Measurements from ENCODE around the gene CAV1. TPM values are rescaled to one million over a fixed set of nuclear protein-coding genes. Genes with fewer than 3 reads are reported as not detected.
"Not testable (repeated sequence)": the region's sequence is repeated elsewhere in the genome, so short reads cannot be mapped to it uniquely, and the experiment has no call there.

The CAV1 gene
- total RNA-seq, 2 experiments from 2014 or later: 1.9 to 2.3 TPM

- ChIA-PET POLR2A (interaction anchor here (0.5 to 1.1 kb wide), 3 partner anchors 12 to 444 kb away, joined by 3 read pairs; no protein-coding TSS in a partner anchor), CTCF (interaction anchor here (1.0 kb wide), 2 partner anchors 11 to 50 kb away, joined by 4 to 5 read pairs; no protein-coding TSS in a partner anchor)
These were observed 51.8 kb downstream of the CAV1 start for GRCh38 chr7:116576350-116577319.

GRCh38 chr7:116577320-116577871, 52.6 kb downstream of the CAV1 start:
- CTCF ChIA-PET: interaction anchor here (0.6 to 1.5 kb wide), 5 partner anchors 10 to 318 kb away, joined by 3 to 5 read pairs (median 4); no protein-coding TSS in a partner anchor
- POLR2A ChIA-PET: interaction anchor here (0.8 to 1.1 kb wide), 2 partner anchors 11 to 50 kb away, joined by 3 read pairs; no protein-coding TSS in a partner anchor

DNA sequence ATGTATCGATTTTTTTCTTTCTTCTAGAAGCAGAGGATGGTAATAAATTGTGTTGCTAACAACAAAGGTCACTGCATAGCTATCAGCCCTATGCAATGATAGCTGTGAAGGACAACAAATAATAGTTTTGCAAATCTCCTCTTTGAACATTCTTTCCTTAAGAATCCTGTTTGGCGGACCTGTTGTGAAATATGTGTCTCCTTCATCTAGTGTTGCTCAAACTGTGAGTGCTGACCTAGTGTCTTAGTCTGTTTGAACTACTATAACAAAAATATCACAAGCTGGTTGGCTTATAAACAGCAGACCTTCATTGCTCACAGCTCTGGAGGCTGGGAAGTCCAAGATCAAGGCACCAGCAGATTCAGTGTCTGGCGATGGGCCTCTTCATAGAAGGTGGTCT, 53.7 kb downstream of the CAV1 start:
- ChIA-PET POLR2A (no interaction called here), CTCF (interaction anchor here (1.5 kb wide), 1 partner anchor 319 kb away, joined by 4 read pairs; no protein-coding TSS in a partner anchor)

- POLR2A ChIA-PET: no interaction called here
- CTCF ChIA-PET: no interaction called here
These were observed 54.5 kb downstream of the CAV1 start for GRCh38 chr7:116579322-116579721.

- POLR2A ChIA-PET: no interaction called here
- CTCF ChIA-PET: no interaction called here
These were observed 55.0 kb downstream of the CAV1 start for GRCh38 chr7:116579835-116580234.

GRCh38 chr7:116582164-116582732, 57.4 kb downstream of the CAV1 start:
- ChIA-PET CTCF (interaction anchor here (0.7 to 1.3 kb wide), 2 partner anchors 56 to 368 kb away, joined by 4 to 6 read pairs; no protein-coding TSS in a partner anchor), POLR2A (no interaction called here)

DNA sequence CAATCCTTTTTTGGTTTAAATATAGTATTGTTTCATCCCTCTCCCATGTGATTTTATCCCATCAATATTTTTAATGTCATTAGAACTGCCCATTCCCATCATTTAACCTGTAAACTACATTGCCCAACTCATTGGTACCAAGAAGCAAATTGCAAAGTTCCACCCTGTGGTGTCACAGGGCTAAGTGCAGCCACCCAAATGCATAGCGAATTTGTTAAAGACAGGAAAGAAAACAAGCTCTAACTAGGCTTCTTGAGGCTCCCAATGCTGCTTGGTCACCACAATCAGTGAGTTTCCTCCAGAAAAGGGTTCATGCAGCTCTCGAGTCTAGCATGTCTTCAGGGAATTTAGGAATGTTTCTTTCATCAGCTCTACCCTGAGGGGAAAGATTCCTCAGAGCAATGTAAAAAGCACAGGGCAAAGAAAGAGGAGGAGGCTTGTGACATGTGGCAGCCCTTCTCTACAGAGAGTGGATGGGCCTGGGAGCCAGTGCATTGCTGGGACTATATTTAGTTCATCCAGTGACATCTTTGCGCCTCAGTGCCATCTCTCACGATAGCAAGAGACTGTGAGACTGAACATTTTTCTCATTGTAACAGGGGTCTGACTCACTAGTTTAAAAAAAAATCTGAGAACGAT, 58.1 kb downstream of the CAV1 start:
- POLR2A ChIA-PET: no interaction called here
- CTCF ChIA-PET: no interaction called here

- ChIA-PET CTCF (no interaction called here), POLR2A (no interaction called here)
These were observed 58.8 kb downstream of the CAV1 start for GRCh38 chr7:116583653-116584052.

DNA sequence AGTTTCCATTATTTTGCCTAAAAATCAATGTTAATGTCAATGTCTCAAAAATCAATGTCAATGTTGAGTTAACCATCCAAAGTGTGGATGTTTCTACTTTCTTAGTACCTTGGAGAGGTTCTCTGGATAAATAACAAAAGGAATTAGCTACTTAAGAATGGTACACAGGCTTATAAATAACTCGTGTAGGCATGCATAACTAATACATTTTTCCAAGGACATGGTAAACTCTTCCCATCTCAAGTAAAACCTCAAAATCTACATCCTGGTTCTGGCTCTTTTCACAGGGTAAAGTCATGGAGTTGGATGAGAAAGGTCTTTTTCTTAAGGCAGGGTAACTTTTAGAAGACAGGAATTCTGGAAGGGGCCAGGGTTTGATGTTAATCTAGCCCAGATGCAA, 59.9 kb downstream of the CAV1 start:
- CTCF ChIA-PET: no interaction called here
- POLR2A ChIA-PET: no interaction called here

DNA sequence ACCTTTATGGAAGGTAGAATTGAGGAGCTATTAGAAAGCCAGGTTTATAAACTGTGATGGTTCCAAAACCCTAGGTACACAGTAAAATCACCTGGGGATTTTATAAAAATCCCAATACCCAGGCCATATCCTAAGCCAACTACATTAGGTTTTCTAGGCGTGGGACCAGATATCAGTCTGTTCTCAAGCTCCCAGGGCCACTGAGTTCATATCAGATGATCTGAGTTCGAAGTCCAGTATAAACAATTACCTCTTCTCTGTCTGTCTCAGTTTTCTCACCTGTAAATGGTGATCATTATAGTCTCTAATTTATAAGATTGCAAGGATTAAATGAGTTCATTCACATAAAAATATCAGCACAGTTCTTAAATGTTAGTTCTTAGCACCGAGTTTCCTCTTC, 60.6 kb downstream of the CAV1 start:
- POLR2A ChIA-PET: no interaction called here
- CTCF ChIA-PET: interaction anchor here (1.3 to 1.6 kb wide), 2 partner anchors 59 to 147 kb away, joined by 3 to 4 read pairs; no protein-coding TSS in a partner anchor

DNA sequence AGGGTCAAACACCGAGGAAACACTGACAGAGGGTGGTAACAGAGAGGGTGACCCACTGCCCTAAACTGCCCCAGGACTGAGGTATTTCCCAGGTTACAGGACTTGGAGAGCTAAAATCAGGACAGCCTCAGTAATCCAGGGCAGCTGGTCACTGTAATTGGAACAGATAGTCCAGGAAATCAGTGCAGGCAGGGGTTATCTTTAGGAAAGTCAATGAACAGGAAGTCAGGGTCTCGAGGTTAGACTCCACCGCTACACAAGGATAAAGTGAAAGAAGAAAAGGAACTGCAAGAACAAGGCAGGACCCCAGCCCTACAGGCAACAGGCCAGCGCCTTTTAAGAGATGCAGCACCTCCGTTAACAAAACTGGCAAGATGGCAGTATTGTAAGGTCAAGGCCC, 61.1 kb downstream of the CAV1 start:
- POLR2A ChIA-PET: no interaction called here

DNA sequence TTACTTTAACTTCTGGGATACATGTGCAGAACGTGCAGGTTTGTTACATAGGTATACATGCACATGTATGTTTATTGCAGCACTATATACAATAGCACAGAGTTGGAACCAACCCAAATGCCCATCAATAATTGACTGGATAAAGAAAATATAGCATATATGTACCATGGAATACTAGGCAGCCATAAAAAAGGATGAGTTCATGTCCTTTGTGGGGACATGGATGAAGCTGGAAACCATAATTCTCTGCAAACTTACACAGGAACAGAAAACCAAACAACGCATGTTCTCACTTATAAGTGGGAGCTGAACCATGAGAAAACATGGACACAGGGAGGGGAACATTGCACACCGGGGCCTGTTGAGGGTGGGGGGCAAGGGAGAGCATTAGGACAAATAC, 62.4 kb downstream of the CAV1 start:
- CTCF ChIA-PET: interaction anchor here (0.7 to 1.1 kb wide), 3 partner anchors 10 to 353 kb away, joined by 3 to 4 read pairs (median 3); no protein-coding TSS in a partner anchor
- POLR2A ChIA-PET: not testable (repeated sequence)

More for the DNA sequence above, 61.1 kb downstream of the CAV1 start:
- CTCF ChIA-PET: interaction anchor here (1.3 to 1.6 kb wide), 2 partner anchors 59 to 148 kb away, joined by 3 to 4 read pairs; no protein-coding TSS in a partner anchor

DNA sequence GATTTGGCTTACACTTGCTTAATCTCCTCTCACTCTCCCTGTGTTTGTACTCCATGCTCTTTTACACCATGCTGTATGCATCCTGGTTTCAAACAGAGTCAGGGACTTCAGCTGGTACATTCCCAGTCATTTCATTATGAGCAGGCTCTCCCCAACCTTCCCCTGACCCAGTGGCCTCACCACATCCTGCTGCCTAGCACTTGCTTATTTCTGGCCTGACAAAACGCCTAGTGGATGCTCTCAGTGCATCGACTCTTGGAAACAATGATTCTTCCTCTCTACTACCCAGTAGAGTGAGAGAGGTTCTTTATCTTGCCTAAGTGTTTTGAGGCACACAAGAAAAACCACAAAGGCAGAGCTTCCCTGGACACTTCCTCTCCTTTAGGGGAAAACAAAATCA, 63.4 kb downstream of the CAV1 start:
- POLR2A ChIA-PET: interaction anchor here (1.1 kb wide), 2 partner anchors 11 to 377 kb away, joined by 3 read pairs; no protein-coding TSS in a partner anchor
- CTCF ChIA-PET: interaction anchor here (0.8 to 1.6 kb wide), 4 partner anchors 11 to 417 kb away, joined by 3 to 4 read pairs (median 4); no protein-coding TSS in a partner anchor

GRCh38 chr7:116588641-116589594, 64.1 kb downstream of the CAV1 start:
- CTCF ChIA-PET: interaction anchor here (0.8 to 1.6 kb wide), 8 partner anchors 12 to 418 kb away, joined by 3 to 7 read pairs (median 4); no protein-coding TSS in a partner anchor
- POLR2A ChIA-PET: interaction anchor here (1.1 kb wide), 2 partner anchors 12 to 378 kb away, joined by 3 read pairs; no protein-coding TSS in a partner anchor

DNA sequence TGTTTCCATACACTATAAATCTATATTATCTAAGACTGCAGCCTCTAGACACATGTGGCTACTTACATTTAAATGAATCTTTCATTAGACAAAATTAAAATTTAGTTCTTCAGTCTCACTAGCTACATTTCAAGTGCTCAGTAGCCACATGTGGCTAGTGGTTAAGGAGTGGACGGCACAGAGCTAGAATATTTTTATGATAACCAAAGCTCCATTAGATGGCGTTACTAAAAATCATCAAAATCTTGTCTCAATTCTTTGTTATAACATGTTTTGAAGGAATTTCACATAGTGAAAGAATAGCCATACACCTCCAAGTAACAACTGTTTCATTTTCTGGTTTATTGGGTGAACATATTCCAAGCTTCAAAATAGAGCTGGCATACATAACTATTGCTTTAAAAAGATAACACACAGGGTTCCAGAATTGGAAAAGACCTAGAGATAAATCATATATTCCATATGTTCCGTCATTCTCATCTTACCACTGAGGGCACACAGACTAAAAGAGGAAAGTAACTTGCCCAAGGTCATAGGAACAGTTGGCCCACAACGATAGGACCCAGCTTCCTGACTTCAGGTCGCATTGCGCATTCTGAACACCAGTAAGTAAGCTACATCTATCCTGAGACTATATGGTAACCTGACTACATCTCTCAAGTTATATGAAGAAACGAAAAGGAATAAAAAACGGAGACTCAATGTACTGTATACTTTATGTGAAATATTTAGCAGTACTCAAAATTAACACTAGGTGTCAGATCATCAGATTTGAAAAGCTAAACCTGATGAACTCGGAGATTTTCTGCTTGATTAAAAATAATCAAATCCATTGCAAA, 66.6 kb downstream of the CAV1 start:
- ChIA-PET CTCF (interaction anchor here (0.8 to 1.6 kb wide), 11 partner anchors 9 to 411 kb away, joined by 3 to 7 read pairs (median 4); no protein-coding TSS in a partner anchor), POLR2A (no interaction called here)

- ChIA-PET CTCF (interaction anchor here (0.8 to 1.6 kb wide), 8 partner anchors 9 to 335 kb away, joined by 3 to 7 read pairs (median 5); no protein-coding TSS in a partner anchor), POLR2A (no interaction called here)
These were observed 67.2 kb downstream of the CAV1 start for GRCh38 chr7:116592041-116592355.

DNA sequence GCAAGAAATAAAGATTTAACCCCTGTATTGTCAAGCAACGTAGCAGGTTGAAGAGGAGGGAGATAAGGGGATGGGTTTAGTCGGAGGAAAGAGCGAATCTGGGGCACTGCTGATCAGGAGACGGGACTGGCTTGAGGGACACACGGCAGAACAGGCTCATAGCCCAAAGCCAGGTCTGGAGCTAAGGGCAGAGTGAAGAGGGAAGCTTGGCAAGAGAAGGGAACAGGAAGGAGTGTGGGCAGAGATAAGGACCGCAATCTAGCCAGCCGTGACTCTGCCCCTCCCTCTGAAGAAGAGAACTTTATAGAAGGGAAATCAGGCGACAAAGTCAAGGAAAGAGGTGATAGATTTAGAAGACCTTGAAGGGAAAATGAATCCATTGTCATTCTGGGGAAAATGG, 67.6 kb downstream of the CAV1 start:
- ChIA-PET CTCF (interaction anchor here (0.8 to 1.6 kb wide), 7 partner anchors 8 to 335 kb away, joined by 3 to 7 read pairs (median 5); no protein-coding TSS in a partner anchor), POLR2A (no interaction called here)
